SH-SY5Y (cell line): Measurements from ENCODE around the gene MRPL18.

Experiments used
- GATA2 ChIP-seq: IDR thresholded peaks from 2 replicates; pipeline ENCODE4 v1.6.1; 2011; ENCODE audit warnings: mild to moderate bottlenecking, low read depth, low read length
- GATA3 ChIP-seq: IDR thresholded peaks from 2 replicates; pipeline ENCODE4 v1.6.1; 2011; ENCODE audit warnings: low read depth, mild to moderate bottlenecking, low read length, moderate library complexity

DNA sequence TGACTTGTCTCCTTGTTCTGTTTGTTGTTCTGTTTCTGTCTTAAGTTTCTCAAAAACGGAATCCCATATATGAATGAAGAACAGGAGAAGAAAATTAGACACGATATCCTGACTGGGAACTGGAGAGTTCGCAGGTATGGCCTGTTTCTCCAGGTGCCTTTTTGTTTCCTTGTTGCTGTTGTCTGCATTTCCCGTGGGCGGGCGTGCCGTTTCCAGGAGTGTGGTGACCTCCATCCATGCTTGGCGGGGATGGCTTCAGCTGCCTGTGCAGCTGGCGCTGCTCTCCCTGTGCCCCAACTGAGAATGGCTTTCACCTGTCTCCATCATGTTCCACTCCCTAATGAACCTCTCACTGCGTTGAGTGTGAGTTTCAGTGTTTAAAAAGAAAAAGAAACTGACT, 14.2 kb downstream of the MRPL18 start:
- TF ChIP-seq GATA3 (no peak), GATA2 (no peak)
